ENCODE data around the gene GTPBP1. TPM values are rescaled to one million over a fixed set of nuclear protein-coding genes. Genes with fewer than 3 reads are reported as not detected.

The GTPBP1 gene
- total RNA-seq, 1 experiment from 2014 or later: 108 TPM

DNA sequence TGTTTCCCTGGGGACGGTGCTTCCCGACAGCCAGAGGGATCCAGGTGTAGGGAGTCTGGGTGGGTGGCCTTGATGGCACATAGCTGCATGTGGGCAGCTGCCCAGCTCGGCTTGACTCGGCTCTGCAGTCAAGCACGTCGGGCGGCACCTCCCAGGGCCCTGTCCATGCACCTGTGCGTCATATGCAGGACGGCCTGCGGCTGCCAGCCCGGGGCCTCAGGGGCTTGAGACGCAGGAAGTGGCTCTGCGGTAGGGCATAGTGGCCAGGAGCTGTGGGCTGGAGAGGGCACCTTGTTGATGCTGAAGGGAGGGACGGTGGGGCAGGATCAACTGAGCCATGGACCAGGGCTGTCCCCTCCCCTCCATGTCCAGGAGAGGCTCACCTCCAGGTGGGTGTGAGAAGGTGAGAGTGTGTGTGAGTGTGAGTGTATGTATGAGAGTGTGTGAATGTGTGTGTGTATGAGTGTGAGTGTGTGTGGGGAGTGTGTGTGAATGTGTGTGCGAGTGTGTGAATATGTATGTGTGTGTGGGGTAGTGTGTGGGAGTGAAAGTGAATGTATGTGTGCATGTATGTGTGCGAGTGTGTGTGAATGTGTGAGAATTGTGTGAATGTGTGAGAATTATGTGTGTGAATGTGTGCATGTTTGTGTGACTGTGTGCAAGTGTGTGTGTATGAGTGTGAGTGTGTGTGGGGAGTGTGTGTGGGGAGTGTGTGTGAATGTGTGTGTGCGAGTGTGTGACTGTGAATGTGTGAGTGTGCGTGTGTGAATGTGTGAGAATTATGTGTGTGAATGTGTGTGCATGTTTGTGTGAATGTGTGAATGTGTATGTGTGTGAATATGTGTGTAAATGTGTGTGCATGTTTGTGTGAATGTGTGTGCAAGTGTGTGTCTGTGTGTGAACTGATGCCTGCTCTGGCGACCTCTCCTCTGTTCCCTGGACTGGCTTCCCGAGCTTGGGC is 55.7 kb downstream of the GTPBP1 start:
- H3K27me3 Mint-ChIP-seq (ENCODE audit: low read depth): peaks cover 3% of the 10 kb centered on the region

More for the DNA sequence above, 55.7 kb downstream of the GTPBP1 start:
- H3K4me1 ChIP-seq (ENCODE audit: insufficient read depth, low read length): no peaks in the 10 kb centered on the region
- H3T11ph ChIP-seq (ENCODE audit: low read length): no peak overlapping the region
- H3K18ac ChIP-seq (ENCODE audit: insufficient read length, low read depth, low read length): no peak overlapping the region
- Mint-ChIP-seq H3K4me3 (no peak overlapping the region), H3K9me3 (no peaks in the 10 kb centered on the region), H3K27ac (no peak overlapping the region), H3K4me1 (peaks cover 13 to 17% of the 10 kb centered on the region in 2 experiments), H3K36me3 (ENCODE audit: insufficient read depth in 1 of 3, low read depth in 3 of 3) (no peaks in the 10 kb centered on the region)
- no peaks in the 10 kb centered on the region for H3K79me1 ChIP-seq (ENCODE audit: insufficient read depth, low read depth, low read length, poor library complexity, severe bottlenecking)
- no peak overlapping the region for H4K8ac ChIP-seq (replicated peaks; ENCODE audit: insufficient read length, low read depth, low read length)
- H3K14ac ChIP-seq (ENCODE audit: insufficient read depth, low read length): no peak overlapping the region
- no peak overlapping the region for H2AFZ ChIP-seq (ENCODE audit: low read length)
- no peaks in the 10 kb centered on the region for H3K79me2 ChIP-seq (ENCODE audit: insufficient read depth, low read length)
- no peaks in the 10 kb centered on the region for H3K9me3 ChIP-seq (ENCODE audit: control insufficient read depth, low read depth, low read length)
- H4K5ac ChIP-seq (ENCODE audit: insufficient read length, low read depth, low read length): no peak overlapping the region
- H2BK15ac ChIP-seq (ENCODE audit: low read depth, low read length): no peak overlapping the region
- H3K27me3 ChIP-seq (ENCODE audit: insufficient read depth, low read length): no peaks in the 10 kb centered on the region
- TF ChIP-seq, protein P1, sequence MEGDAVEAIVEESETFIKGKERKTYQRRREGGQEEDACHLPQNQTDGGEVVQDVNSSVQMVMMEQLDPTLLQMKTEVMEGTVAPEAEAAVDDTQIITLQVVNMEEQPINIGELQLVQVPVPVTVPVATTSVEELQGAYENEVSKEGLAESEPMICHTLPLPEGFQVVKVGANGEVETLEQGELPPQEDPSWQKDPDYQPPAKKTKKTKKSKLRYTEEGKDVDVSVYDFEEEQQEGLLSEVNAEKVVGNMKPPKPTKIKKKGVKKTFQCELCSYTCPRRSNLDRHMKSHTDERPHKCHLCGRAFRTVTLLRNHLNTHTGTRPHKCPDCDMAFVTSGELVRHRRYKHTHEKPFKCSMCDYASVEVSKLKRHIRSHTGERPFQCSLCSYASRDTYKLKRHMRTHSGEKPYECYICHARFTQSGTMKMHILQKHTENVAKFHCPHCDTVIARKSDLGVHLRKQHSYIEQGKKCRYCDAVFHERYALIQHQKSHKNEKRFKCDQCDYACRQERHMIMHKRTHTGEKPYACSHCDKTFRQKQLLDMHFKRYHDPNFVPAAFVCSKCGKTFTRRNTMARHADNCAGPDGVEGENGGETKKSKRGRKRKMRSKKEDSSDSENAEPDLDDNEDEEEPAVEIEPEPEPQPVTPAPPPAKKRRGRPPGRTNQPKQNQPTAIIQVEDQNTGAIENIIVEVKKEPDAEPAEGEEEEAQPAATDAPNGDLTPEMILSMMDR (conservative IDR thresholded peaks at IDR 0.05): no peak
- H4K91ac ChIP-seq (ENCODE audit: insufficient read length, low read depth, low read length): no peak overlapping the region
- H2AK5ac ChIP-seq (ENCODE audit: insufficient read length, low read length): no peak overlapping the region
- H3K9ac ChIP-seq (ENCODE audit: extremely low read depth, insufficient read length, low read length): no peak overlapping the region
- H3K56ac ChIP-seq (ENCODE audit: insufficient read length, low read depth, low read length): no peak overlapping the region
- H2BK20ac ChIP-seq (ENCODE audit: low read depth, low read length, poor library complexity, severe bottlenecking): no peak overlapping the region
- H3K4me2 ChIP-seq (ENCODE audit: insufficient read depth, insufficient read length, low read length): no peak overlapping the region
- DNase-seq: no peak
- H3K23ac ChIP-seq (ENCODE audit: insufficient read length, low read depth, low read length): no peak overlapping the region
- H3K27ac ChIP-seq (ENCODE audit: insufficient read length, low read depth, low read length): no peak overlapping the region
- H2BK120ac ChIP-seq (ENCODE audit: low read depth, low read length, poor library complexity, severe bottlenecking): no peak overlapping the region
- no peaks in the 10 kb centered on the region for H4K20me1 ChIP-seq (ENCODE audit: control insufficient read depth, insufficient read depth, insufficient read length)
- WGBS (ENCODE audit: extremely low coverage, insufficient read length, low lambda C conversion rate): 100% methylated on average over 4 of the region's 20 CpGs
- no peak overlapping the region for H2BK12ac ChIP-seq (ENCODE audit: insufficient read length, low read depth, low read length)
- H3K4ac ChIP-seq (ENCODE audit: low read depth, low read length): no peak overlapping the region
- H2BK5ac ChIP-seq (ENCODE audit: insufficient read length, low read length): no peak overlapping the region
- H3K23me2 ChIP-seq (ENCODE audit: insufficient read length, low read depth, low read length, poor library complexity, severe bottlenecking): peaks cover 2% of the 10 kb centered on the region

Data from H9 (cell line).